HG02938 (cell line): ENCODE data around the gene MECP2.

Experiments used
- ATAC-seq: cut with Tn5 transposase; IDR thresholded peaks from one replicate; pipeline ENCODE4 v1.9.1; 2021; ENCODE audit warnings: mild to moderate bottlenecking, moderate library complexity; ENCODE audit not compliant: unreplicated experiment

Gene MECP2

GRCh38 chrX:154116426-154117211 lies 19.1 kb upstream of the MECP2 start:
- ATAC-seq, result no peak

GRCh38 chrX:154115750-154116149 lies 18.2 kb upstream of the MECP2 start:
- ATAC-seq, result no peak

GRCh38 chrX:154115071-154115470 lies 17.6 kb upstream of the MECP2 start:
- ATAC-seq, result no peak

- ATAC-seq, result no peak
These were observed 17.1 kb upstream of the MECP2 start for GRCh38 chrX:154114652-154115051.

GRCh38 chrX:154113729-154114128 lies 16.2 kb upstream of the MECP2 start:
- ATAC-seq, result no peak

- no peak for ATAC-seq
These were observed 1.0 kb upstream of the MECP2 start for GRCh38 chrX:154098551-154098950.

GRCh38 chrX:154097003-154097588 lies 421 bp downstream of the MECP2 start:
- ATAC-seq, result peak; percentile 32

GRCh38 chrX:154096140-154097002 lies 1.1 kb downstream of the MECP2 start:
- no peak for ATAC-seq

- no peak for ATAC-seq
These were observed 2.7 kb downstream of the MECP2 start for GRCh38 chrX:154094833-154095232.

GRCh38 chrX:154093965-154094364 lies 3.6 kb downstream of the MECP2 start:
- no peak for ATAC-seq

- ATAC-seq, result no peak
These were observed 5.1 kb downstream of the MECP2 start for GRCh38 chrX:154092371-154092770.

- no peak for ATAC-seq
These were observed 5.8 kb downstream of the MECP2 start for GRCh38 chrX:154091678-154092077.

GRCh38 chrX:154090731-154091130 lies 6.8 kb downstream of the MECP2 start:
- no peak for ATAC-seq

GRCh38 chrX:154084449-154085300 lies 12.8 kb downstream of the MECP2 start:
- ATAC-seq, result no peak

- no peak for ATAC-seq
These were observed 14.4 kb downstream of the MECP2 start for GRCh38 chrX:154083126-154083517.

GRCh38 chrX:154082396-154083125 lies 15.0 kb downstream of the MECP2 start:
- no peak for ATAC-seq

GRCh38 chrX:154077101-154077500 lies 20.4 kb downstream of the MECP2 start:
- no peak for ATAC-seq

- ATAC-seq, result no peak
These were observed 23.3 kb downstream of the MECP2 start for GRCh38 chrX:154074199-154074598.

- ATAC-seq, result no peak
These were observed 25.3 kb downstream of the MECP2 start for GRCh38 chrX:154072192-154072591.

GRCh38 chrX:154068560-154068959 lies 29.0 kb downstream of the MECP2 start:
- ATAC-seq, result no peak
